Measurements from ENCODE around the gene MAGI2. TPM values are rescaled to one million over a fixed set of nuclear protein-coding genes. Genes with fewer than 3 reads are reported as not detected.

Gene MAGI2
- total and polyA plus RNA-seq, 2 of the 13 experiments (the other 11 are each of a cell fraction or from before 2014, with no cell fraction given): 1.5 to 3.8 TPM

- TF ChIP-seq CSRNP1 (CRISPR knock-in tag; IDR thresholded peaks at IDR 0.05) (no peak), SAP130 (CRISPR knock-in tag; IDR thresholded peaks at IDR 0.05; ENCODE audit: low read depth) (no peak), THAP11 (CRISPR knock-in tag; IDR thresholded peaks at IDR 0.05) (no peak), ZNF558 (CRISPR knock-in tag; IDR thresholded peaks at IDR 0.05; ENCODE audit: borderline replicate concordance) (no peak), ELK4 (CRISPR knock-in tag; IDR thresholded peaks at IDR 0.05; ENCODE audit: borderline replicate concordance) (no peak), PHF5A (CRISPR knock-in tag; IDR thresholded peaks at IDR 0.05; ENCODE audit: low read depth, unreplicated experiment) (no peak), MXD1 (CRISPR knock-in tag; IDR thresholded peaks at IDR 0.05) (no peak), ZNF780A (CRISPR knock-in tag; IDR thresholded peaks at IDR 0.05) (no peak), ZNF18 (CRISPR knock-in tag; IDR thresholded peaks at IDR 0.05; ENCODE audit: insufficient replicate concordance) (no peak)
These were observed 882.2 kb downstream of the MAGI2 start (continued) for GRCh38 chr7:78571292-78571691.
